GM06990 (cell line): ENCODE data around the gene EML3.
A peak's percentile ranks its signal among the peaks of the same experiment; 100 is the strongest.
"Not testable (repeated sequence)": the region's sequence is repeated elsewhere in the genome, so short reads cannot be mapped to it uniquely, and the experiment has no call there.

Source experiments
- DNase-seq: peaks from one replicate; pipeline ENCODE4 v3.0.0-alpha.2; 2011; ENCODE audit not compliant: insufficient read length; ENCODE audit errors: extremely low read depth
- H3K27me3 ChIP-seq: replicated peaks from 2 replicates; pipeline ENCODE4 v1.6.0; 2011; ENCODE audit warnings: low read length; ENCODE audit not compliant: control insufficient read depth, insufficient read depth
- H3K36me3 ChIP-seq: 2 replicates; pipeline ENCODE4 v1.5.1; 2011; ENCODE audit warnings: low read length; ENCODE audit not compliant: control insufficient read depth, insufficient read depth
- H3K4me3 ChIP-seq: replicated peaks from 2 replicates; pipeline ENCODE4 v1.5.1; 2011; ENCODE audit warnings: low read depth, mild to moderate bottlenecking, control low read depth, low read length
- TF ChIP-seq, protein P1 (sequence below): IDR thresholded peaks from 2 replicates; pipeline ENCODE4 v1.5.1; 2011; ENCODE audit warnings: low read length, control low read depth, mild to moderate bottlenecking, inconsistent platforms; ENCODE audit not compliant: insufficient read depth, poor library complexity, severe bottlenecking

The EML3 gene

DNA sequence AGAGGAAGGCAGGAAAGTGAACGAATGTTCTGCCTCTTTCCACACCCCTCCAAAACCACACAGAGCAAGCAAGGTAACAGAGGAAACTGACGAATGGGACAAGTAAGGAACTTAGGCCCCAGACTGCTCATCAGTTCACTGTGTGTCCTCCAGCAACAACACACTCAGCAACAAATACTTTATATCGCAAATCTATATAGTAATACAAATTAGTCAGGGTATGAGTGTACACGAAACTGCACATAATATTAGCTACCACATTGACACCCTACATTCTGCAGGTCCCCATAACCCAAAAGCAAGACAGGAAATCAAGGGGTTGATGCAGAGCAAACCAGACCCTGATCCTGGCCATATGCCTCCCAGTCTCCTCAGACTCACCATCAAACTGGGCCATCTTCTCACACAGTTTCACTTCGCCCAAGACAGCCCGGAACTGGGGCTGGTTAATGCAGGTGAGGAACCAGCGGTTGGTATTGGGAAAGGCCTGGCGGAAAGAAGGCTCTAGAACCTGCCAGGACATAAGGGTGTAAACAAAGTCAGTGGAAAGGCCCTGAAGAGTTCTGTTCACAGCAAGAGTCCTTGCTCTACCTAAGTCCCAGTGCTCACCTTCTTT lies 45.4 kb downstream of the EML3 start:
- TF ChIP-seq, protein P1, sequence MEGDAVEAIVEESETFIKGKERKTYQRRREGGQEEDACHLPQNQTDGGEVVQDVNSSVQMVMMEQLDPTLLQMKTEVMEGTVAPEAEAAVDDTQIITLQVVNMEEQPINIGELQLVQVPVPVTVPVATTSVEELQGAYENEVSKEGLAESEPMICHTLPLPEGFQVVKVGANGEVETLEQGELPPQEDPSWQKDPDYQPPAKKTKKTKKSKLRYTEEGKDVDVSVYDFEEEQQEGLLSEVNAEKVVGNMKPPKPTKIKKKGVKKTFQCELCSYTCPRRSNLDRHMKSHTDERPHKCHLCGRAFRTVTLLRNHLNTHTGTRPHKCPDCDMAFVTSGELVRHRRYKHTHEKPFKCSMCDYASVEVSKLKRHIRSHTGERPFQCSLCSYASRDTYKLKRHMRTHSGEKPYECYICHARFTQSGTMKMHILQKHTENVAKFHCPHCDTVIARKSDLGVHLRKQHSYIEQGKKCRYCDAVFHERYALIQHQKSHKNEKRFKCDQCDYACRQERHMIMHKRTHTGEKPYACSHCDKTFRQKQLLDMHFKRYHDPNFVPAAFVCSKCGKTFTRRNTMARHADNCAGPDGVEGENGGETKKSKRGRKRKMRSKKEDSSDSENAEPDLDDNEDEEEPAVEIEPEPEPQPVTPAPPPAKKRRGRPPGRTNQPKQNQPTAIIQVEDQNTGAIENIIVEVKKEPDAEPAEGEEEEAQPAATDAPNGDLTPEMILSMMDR, result no peak
- H3K4me3 ChIP-seq, result no peak overlapping the region

DNA sequence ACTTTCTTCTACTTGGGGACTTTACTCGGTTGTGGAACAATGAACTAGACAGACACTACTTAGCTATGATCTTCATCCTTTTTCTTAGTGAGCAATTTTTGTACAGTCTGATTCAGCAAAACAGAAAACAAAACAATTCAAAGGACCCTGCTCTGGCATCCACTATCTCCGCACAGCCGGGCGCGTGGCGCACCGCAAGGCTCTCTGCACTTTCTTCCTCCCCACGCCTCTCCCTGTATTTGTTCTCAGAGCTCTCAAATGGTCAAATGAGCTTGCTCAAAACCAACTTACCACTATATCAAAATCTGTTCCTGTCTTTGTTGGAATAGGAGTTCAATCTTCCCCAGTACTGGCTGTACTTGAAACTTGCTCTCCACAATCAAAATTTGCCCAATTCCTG lies 46.3 kb downstream of the EML3 start:
- no peaks in the 10 kb centered on the region for H3K27me3 ChIP-seq
- no peak for DNase-seq
- H3K36me3 ChIP-seq, result peaks cover 28% of the 10 kb centered on the region
- TF ChIP-seq, protein P1, result no peak
- H3K4me3 ChIP-seq, result no peak overlapping the region

More for the DNA sequence above, 45.4 kb downstream of the EML3 start:
- no peak for DNase-seq
- Histone ChIP-seq H3K27me3 (no peaks in the 10 kb centered on the region), H3K36me3 (peaks cover 34% of the 10 kb centered on the region)

DNA sequence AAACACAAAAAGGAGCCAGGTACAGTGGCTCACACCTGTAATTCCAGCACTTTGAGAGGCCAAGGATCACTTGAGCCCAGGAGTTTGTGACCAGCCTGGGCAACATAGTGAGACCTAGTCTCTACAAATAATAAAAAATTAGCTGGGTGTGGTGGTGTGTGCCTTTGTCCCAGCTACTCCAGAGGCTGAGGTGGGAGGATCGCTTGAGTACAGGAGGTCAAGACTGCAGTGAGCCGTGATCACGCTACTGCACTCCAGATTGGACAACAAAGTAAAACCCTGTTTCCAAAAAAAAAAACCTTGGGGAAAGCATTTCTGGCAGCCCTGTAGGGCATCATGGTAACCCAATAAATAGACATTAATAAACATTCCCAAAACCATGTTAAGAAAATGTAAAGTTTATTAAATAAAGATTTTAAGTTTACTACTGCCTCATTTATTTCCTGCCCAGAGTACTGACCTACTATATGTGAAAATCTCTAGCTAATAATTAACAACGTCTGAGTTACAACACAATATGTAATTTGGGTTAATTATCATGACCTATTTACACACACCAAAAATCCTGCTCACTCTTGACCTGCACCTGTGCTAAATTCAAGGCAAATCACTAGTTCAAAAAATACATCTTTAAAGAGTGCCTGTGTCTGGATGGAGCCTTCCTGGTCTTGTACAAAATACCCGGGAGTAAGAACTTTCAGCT lies 47.3 kb downstream of the EML3 start:
- Histone ChIP-seq H3K27me3 (no peaks in the 10 kb centered on the region), H3K36me3 (peaks cover 26% of the 10 kb centered on the region), H3K4me3 (no peak overlapping the region)
- no peak for DNase-seq
- TF ChIP-seq, protein P1, result no peak

DNA sequence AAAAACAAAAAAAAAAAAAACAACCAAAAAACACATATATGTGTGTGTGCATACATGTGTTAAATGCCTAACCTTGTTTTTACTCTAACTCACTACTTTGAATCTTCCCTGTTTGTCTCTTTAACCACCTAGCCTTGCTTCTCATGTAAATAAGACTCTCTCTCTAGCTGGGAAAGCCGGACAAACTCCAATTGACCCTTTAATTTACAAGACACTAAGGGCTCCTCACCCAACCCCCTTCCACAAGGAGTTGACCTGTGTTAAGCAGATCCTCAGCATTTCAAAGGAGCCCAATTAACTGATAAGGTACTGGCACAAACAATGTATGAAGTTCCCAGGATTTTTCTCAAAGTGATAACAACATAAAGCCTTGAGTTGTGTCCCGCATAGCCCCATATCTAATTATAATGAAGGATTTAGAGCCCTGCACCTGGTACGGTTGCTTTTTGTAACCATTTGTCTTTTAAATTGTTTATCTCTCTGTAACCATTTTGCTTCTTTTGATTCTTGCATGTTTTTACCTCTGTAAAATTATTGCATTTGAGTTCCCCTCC lies 50.8 kb downstream of the EML3 start:
- not testable (repeated sequence) for H3K27me3 ChIP-seq, H3K4me3 ChIP-seq, DNase-seq
- H3K36me3 ChIP-seq, result peaks cover 31% of the 10 kb centered on the region

DNA sequence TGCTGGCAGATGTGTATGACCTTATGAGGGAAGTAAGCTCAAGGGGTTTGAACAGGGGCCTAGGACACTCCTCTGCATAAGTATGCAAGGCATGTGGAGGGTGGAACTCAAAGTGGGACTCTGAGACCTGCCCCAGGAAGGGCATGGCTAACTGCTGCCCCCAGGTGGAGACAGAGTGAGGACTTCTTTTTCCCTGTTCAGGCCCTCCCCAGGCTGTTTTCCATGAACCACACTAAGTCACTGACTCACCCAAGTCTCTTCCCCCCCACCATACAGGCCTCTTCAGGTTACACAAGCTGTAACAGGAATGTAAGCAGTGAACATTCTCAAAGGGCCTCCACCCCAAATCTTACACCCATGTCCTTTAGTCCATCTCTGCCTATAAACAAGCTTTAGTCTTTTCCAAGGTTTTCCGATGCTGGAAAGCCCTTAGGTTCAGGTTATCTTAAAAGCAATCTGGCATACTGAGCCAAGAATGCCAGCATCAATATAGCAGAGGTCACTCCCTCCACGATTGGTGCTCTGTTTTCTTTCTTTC lies 51.9 kb downstream of the EML3 start:
- H3K4me3 ChIP-seq, result no peak overlapping the region
- H3K36me3 ChIP-seq, result peaks cover 24% of the 10 kb centered on the region

DNA sequence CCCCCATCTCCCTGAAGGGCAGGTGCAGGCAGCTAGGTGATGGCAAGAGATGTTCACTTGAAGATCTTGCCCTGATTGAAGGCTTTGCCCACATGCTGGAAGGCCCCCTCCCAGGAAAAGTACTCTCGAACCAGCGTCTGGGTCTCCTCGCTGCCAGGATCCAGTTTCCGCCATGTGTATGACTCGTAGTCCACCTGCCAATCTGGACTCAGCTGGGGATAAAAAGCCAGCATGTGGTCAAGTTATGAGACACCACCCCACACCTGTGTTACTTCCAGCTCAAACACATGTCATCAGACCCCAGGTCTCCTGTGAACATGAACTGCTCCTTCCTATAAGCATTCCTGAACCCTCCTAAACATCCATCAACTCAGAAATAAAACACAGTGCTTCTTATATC lies 52.9 kb downstream of the EML3 start:
- H3K36me3 ChIP-seq, result peaks cover 21% of the 10 kb centered on the region
- H3K4me3 ChIP-seq, DNase-seq, H3K27me3 ChIP-seq: not testable (repeated sequence)

More for the DNA sequence above, 51.9 kb downstream of the EML3 start:
- TF ChIP-seq, protein P1, result peak; percentile 73
- no peaks in the 10 kb centered on the region for H3K27me3 ChIP-seq
- no peak for DNase-seq
